GM23338 (cell line): ENCODE results near the gene AKR1B1. TPM values are rescaled to one million over a fixed set of nuclear protein-coding genes. Genes with fewer than 3 reads are reported as not detected.
A peak's percentile ranks its signal among the peaks of the same experiment; 100 is the strongest.

Experiments used
- ATAC-seq: fragments of 200-7000 bp; cut with Tn5 transposase; 3 replicates; pipeline ENCODE4 v1.9.1; 2020
- DNase-seq: peaks from one replicate; pipeline ENCODE4 v3.0.0-alpha.2; 2015; ENCODE audit warnings: low spot score
- H2AFZ ChIP-seq: fragments of 200-600 bp; sonication (generic); 2 replicates; pipeline ENCODE4 v1.8.0; 2016; ENCODE audit warnings: antibody characterized with exemption, mild to moderate bottlenecking, moderate library complexity
- H3F3A ChIP-seq: fragments of 200-600 bp; sonication (generic); replicated peaks from 2 replicates; pipeline ENCODE4 v1.8.0; 2017; ENCODE audit warnings: antibody characterized with exemption, mixed run types, low read depth
- H3K27ac ChIP-seq: fragments of 200-600 bp; sonication (generic); 2 replicates; pipeline ENCODE4 v1.6.1; 2016; ENCODE audit warnings: low read depth
- H3K27me3 ChIP-seq: fragments of 200-600 bp; sonication (generic); 2 replicates; pipeline ENCODE4 v1.8.0; 2016; ENCODE audit warnings: mild to moderate bottlenecking, mixed run types, moderate library complexity; ENCODE audit not compliant: insufficient read depth
- H3K36me3 ChIP-seq: fragments of 200-600 bp; sonication (generic); 2 replicates; pipeline ENCODE4 v1.8.0; 2016; ENCODE audit warnings: mild to moderate bottlenecking; ENCODE audit not compliant: insufficient read depth
- H3K4me1 ChIP-seq: fragments of 200-600 bp; sonication (generic); 2 replicates; pipeline ENCODE4 v1.8.0; 2016; ENCODE audit warnings: mild to moderate bottlenecking, moderate library complexity; ENCODE audit not compliant: insufficient read depth
- H3K4me2 ChIP-seq: fragments of 200-600 bp; sonication (generic); 2 replicates; pipeline ENCODE4 v1.7.1; 2017; ENCODE audit warnings: mixed run types
- H3K4me3 ChIP-seq: fragments of 200-600 bp; sonication (generic); 2 replicates; pipeline ENCODE4 v1.6.1; 2016; ENCODE audit warnings: mixed run types
- H3K79me2 ChIP-seq: fragments of 200-600 bp; sonication (generic); replicated peaks from 2 replicates; pipeline ENCODE4 v1.8.0; 2017; ENCODE audit warnings: mild to moderate bottlenecking; ENCODE audit not compliant: insufficient read depth
- H3K9me2 ChIP-seq: fragments of 200-600 bp; sonication (generic); 2 replicates; pipeline ENCODE4 v1.8.0; 2017; ENCODE audit not compliant: insufficient read depth
- H4K20me1 ChIP-seq: fragments of 200-600 bp; sonication (generic); replicated peaks from 2 replicates; pipeline ENCODE4 v1.8.0; 2017; ENCODE audit warnings: mild to moderate bottlenecking; ENCODE audit not compliant: insufficient read depth
- H3K27ac Mint-ChIP-seq: 2 replicates; pipeline ENCODE4 v1.8.0; 2020; ENCODE audit warnings: inconsistent platforms, mild to moderate bottlenecking, moderate library complexity, mixed read lengths
- H3K27me3 Mint-ChIP-seq: 3 replicates; pipeline ENCODE4 v1.8.0; 2022; ENCODE audit warnings: low read depth, mild to moderate bottlenecking, moderate library complexity, mixed read lengths, inconsistent platforms; ENCODE audit not compliant: insufficient read depth, poor library complexity
- H3K36me3 Mint-ChIP-seq: 3 replicates; pipeline ENCODE4 v1.8.0; 2021; ENCODE audit warnings: low read depth, mild to moderate bottlenecking, inconsistent platforms, moderate library complexity, mixed read lengths
- H3K4me1 Mint-ChIP-seq: 3 replicates; pipeline ENCODE4 v1.8.0; 2020; ENCODE audit warnings: mild to moderate bottlenecking, inconsistent platforms, mixed read lengths
- H3K4me3 Mint-ChIP-seq: 3 replicates; pipeline ENCODE4 v1.8.0; 2021; ENCODE audit warnings: moderate library complexity, mild to moderate bottlenecking, inconsistent platforms, mixed read lengths
- H3K9me3 Mint-ChIP-seq: 3 replicates; pipeline ENCODE4 v1.8.0; 2020; ENCODE audit warnings: moderate library complexity, mild to moderate bottlenecking, inconsistent platforms, mixed read lengths
- CREB1 ChIP-seq: fragments of 250-450 bp; sonication (Bioruptor Pico); IDR thresholded peaks from 2 replicates; pipeline ENCODE4 v1.5.0; 2020; ENCODE audit warnings: low read depth, mild to moderate bottlenecking, moderate library complexity
- EZH2 ChIP-seq: fragments of 200-600 bp; sonication (generic); IDR thresholded peaks from one replicate; pipeline ENCODE4 v1.8.0; 2017; ENCODE audit warnings: antibody characterized with exemption, mild to moderate bottlenecking, low read depth; ENCODE audit not compliant: unreplicated experiment
- EZH2phosphoT487 ChIP-seq: fragments of 200-600 bp; sonication (generic); IDR thresholded peaks from one replicate; pipeline ENCODE4 v1.8.1; 2018; ENCODE audit warnings: antibody characterized with exemption; ENCODE audit not compliant: unreplicated experiment
- JUNB ChIP-seq: IDR thresholded peaks from one replicate; pipeline ENCODE4 v1.6.1; 2016; ENCODE audit warnings: antibody characterized with exemption; ENCODE audit not compliant: unreplicated experiment
- NANOG ChIP-seq: IDR thresholded peaks from 2 replicates; pipeline ENCODE4 v1.6.1; 2016; ENCODE audit warnings: antibody characterized with exemption, borderline replicate concordance
- POLR2AphosphoS5 ChIP-seq: IDR thresholded peaks from 2 replicates; pipeline ENCODE4 v1.6.1; 2016; ENCODE audit warnings: antibody characterized with exemption, low read depth
- STAT1 ChIP-seq: IDR thresholded peaks from one replicate; pipeline ENCODE4 v1.6.1; 2016; ENCODE audit warnings: antibody characterized with exemption; ENCODE audit not compliant: unreplicated experiment
- ZNF114 ChIP-seq: fragments of 250-450 bp; sonication (Bioruptor Pico); IDR thresholded peaks from 2 replicates; pipeline ENCODE4 v1.5.0; 2020; ENCODE audit warnings: mild to moderate bottlenecking, moderate library complexity
- ZNF331 ChIP-seq: fragments of 250-450 bp; sonication (Bioruptor Pico); IDR thresholded peaks from 2 replicates; pipeline ENCODE4 v1.5.0; 2020; ENCODE audit warnings: low read depth, mild to moderate bottlenecking, moderate library complexity
- polyA plus RNA-seq: library from polyadenylated mRNA; unstranded; fragments of >200 nt; fragmentation: Nextera tagmentation; extraction: Ambion mirVana; gene quantifications from 2 replicates; pipeline ENCODE4 v1.2.1, GENCODE V29; 2016
- total RNA-seq: library from RNA; depleted of rRNA; stranded (reverse); fragments of >200 nt; shearing (Covaris generic); gene quantifications from 2 replicates; pipeline ENCODE4 v1.2.3, GENCODE V29; 2014
- TF ChIP-seq, protein P1 (sequence below): fragments of 250-450 bp; sonication (Bioruptor Pico); IDR thresholded peaks from 2 replicates; pipeline ENCODE4 v1.5.0; 2020; ENCODE audit warnings: mild to moderate bottlenecking, moderate library complexity
- TF ChIP-seq, protein P2 (sequence below): IDR thresholded peaks from one replicate; pipeline ENCODE4 v1.6.1; 2018; ENCODE audit warnings: antibody characterized with exemption; ENCODE audit not compliant: unreplicated experiment
- TF ChIP-seq, protein P3 (sequence below): IDR thresholded peaks from 2 replicates; pipeline ENCODE4 v1.6.1; 2016; ENCODE audit warnings: antibody characterized with exemption
- TF ChIP-seq, protein P4 (sequence below), 2 experiments: fragments of 200-600 bp in 1 of 2; sonication (generic) in 1 of 2; conservative IDR thresholded peaks; 2 replicates each; pipeline versions ENCODE4 v1.5.1 to v1.6.1; 2016 to 2017; ENCODE audit warnings: antibody characterized with exemption in 2 of 2, low read depth in 2 of 2, mild to moderate bottlenecking in 2 of 2, moderate library complexity in 1 of 2

Gene AKR1B1
- total and polyA plus RNA-seq, 2 experiments from 2014 or later = 132 to 154 TPM

DNA sequence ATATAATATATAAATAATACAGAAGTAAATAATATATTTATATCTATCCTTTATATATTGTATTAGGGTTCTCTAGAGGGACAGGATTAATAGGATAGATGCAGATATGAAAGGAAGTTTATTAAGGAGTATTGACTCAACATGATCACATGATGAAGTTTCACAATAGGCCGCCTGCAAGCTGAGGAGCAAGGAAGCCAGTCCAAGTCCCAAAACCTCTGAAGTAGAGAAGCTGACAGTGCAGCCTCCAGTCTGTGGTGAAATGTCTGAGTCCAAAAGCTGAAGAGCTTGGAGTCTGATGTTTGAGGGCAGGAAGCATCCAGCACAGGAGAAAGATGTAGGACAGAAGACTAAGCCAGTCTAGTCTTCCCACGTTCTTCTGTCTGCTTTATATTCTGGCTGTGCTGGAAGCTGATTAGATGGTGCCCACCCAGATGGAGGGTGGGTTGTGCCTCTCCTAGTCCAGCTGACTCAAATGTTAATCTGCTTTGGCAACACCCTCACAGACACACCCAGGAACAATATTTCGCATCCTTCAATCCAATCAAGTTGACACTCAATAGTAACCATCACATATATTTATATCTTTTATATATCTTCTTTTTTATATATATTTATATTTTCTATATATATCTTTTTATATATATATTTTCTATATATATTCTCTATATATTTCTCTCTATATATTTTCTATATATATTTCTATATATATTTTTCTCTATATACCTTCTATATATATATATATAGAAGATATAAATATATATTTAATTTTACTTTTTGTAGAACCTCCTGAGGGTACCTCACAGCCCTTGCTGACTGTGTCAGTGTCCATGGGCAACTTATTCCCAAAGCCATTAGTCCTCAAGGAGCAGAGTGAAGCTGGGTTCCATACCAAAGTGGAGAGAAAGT is 43.8 kb upstream of the AKR1B1 start:
- no peaks in the 10 kb centered on the region for H3K36me3 ChIP-seq
- H3K4me1 ChIP-seq = 0 out of 2 replicates have a peak, but pooled peaks cover 5% of the 10 kb centered on the region
- no peaks in the 10 kb centered on the region for H3K79me2 ChIP-seq
- Mint-ChIP-seq H3K27me3 (peaks cover 1% of the 10 kb centered on the region), H3K9me3 (no peaks in the 10 kb centered on the region), H3K36me3 (no peaks in the 10 kb centered on the region), H3K4me3 (no peak overlapping the region), H3K27ac (no peak overlapping the region), H3K4me1 (peaks cover 5% of the 10 kb centered on the region; the same call in 1 of the 3 replicates)
- H3K9me2 ChIP-seq = no peaks in the 10 kb centered on the region
- H3K4me2 ChIP-seq = no peak overlapping the region
- no peak overlapping the region for H3K4me3 ChIP-seq
- DNase-seq (no peak), ATAC-seq (no peak)
- no peak overlapping the region for H3K27ac ChIP-seq
- H2AFZ ChIP-seq = peak overlapping the region; percentile 24; the same call in 1 of the 2 replicates
- TF ChIP-seq STAT1 (no peak), EZH2phosphoT487 (no peak), ZNF331 (CRISPR knock-in tag) (no peak), EZH2 (no peak), JUNB (no peak), CREB1 (CRISPR knock-in tag) (no peak), POLR2AphosphoS5 (no peak), ZNF114 (no peak), NANOG (no peak)
- TF ChIP-seq, protein P1, sequence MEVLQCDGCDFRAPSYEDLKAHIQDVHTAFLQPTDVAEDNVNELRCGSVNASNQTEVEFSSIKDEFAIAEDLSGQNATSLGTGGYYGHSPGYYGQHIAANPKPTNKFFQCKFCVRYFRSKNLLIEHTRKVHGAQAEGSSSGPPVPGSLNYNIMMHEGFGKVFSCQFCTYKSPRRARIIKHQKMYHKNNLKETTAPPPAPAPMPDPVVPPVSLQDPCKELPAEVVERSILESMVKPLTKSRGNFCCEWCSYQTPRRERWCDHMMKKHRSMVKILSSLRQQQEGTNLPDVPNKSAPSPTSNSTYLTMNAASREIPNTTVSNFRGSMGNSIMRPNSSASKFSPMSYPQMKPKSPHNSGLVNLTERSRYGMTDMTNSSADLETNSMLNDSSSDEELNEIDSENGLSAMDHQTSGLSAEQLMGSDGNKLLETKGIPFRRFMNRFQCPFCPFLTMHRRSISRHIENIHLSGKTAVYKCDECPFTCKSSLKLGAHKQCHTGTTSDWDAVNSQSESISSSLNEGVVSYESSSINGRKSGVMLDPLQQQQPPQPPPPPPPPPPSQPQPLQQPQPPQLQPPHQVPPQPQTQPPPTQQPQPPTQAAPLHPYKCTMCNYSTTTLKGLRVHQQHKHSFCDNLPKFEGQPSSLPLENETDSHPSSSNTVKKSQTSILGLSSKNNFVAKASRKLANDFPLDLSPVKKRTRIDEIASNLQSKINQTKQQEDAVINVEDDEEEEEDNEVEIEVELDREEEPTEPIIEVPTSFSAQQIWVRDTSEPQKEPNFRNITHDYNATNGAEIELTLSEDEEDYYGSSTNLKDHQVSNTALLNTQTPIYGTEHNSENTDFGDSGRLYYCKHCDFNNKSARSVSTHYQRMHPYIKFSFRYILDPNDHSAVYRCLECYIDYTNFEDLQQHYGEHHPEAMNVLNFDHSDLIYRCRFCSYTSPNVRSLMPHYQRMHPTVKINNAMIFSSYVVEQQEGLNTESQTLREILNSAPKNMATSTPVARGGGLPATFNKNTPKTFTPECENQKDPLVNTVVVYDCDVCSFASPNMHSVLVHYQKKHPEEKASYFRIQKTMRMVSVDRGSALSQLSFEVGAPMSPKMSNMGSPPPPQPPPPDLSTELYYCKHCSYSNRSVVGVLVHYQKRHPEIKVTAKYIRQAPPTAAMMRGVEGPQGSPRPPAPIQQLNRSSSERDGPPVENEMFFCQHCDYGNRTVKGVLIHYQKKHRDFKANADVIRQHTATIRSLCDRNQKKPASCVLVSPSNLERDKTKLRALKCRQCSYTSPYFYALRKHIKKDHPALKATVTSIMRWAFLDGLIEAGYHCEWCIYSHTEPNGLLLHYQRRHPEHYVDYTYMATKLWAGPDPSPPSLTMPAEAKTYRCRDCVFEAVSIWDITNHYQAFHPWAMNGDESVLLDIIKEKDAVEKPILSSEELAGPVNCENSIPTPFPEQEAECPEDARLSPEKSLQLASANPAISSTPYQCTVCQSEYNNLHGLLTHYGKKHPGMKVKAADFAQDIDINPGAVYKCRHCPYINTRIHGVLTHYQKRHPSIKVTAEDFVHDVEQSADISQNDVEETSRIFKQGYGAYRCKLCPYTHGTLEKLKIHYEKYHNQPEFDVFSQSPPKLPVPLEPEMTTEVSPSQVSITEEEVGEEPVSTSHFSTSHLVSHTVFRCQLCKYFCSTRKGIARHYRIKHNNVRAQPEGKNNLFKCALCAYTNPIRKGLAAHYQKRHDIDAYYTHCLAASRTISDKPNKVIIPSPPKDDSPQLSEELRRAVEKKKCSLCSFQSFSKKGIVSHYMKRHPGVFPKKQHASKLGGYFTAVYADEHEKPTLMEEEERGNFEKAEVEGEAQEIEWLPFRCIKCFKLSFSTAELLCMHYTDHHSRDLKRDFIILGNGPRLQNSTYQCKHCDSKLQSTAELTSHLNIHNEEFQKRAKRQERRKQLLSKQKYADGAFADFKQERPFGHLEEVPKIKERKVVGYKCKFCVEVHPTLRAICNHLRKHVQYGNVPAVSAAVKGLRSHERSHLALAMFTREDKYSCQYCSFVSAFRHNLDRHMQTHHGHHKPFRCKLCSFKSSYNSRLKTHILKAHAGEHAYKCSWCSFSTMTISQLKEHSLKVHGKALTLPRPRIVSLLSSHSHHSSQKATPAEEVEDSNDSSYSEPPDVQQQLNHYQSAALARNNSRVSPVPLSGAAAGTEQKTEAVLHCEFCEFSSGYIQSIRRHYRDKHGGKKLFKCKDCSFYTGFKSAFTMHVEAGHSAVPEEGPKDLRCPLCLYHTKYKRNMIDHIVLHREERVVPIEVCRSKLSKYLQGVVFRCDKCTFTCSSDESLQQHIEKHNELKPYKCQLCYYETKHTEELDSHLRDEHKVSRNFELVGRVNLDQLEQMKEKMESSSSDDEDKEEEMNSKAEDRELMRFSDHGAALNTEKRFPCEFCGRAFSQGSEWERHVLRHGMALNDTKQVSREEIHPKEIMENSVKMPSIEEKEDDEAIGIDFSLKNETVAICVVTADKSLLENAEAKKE = no peak
- TF ChIP-seq, protein P2, sequence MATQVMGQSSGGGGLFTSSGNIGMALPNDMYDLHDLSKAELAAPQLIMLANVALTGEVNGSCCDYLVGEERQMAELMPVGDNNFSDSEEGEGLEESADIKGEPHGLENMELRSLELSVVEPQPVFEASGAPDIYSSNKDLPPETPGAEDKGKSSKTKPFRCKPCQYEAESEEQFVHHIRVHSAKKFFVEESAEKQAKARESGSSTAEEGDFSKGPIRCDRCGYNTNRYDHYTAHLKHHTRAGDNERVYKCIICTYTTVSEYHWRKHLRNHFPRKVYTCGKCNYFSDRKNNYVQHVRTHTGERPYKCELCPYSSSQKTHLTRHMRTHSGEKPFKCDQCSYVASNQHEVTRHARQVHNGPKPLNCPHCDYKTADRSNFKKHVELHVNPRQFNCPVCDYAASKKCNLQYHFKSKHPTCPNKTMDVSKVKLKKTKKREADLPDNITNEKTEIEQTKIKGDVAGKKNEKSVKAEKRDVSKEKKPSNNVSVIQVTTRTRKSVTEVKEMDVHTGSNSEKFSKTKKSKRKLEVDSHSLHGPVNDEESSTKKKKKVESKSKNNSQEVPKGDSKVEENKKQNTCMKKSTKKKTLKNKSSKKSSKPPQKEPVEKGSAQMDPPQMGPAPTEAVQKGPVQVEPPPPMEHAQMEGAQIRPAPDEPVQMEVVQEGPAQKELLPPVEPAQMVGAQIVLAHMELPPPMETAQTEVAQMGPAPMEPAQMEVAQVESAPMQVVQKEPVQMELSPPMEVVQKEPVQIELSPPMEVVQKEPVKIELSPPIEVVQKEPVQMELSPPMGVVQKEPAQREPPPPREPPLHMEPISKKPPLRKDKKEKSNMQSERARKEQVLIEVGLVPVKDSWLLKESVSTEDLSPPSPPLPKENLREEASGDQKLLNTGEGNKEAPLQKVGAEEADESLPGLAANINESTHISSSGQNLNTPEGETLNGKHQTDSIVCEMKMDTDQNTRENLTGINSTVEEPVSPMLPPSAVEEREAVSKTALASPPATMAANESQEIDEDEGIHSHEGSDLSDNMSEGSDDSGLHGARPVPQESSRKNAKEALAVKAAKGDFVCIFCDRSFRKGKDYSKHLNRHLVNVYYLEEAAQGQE = no peak
- TF ChIP-seq, protein P3, sequence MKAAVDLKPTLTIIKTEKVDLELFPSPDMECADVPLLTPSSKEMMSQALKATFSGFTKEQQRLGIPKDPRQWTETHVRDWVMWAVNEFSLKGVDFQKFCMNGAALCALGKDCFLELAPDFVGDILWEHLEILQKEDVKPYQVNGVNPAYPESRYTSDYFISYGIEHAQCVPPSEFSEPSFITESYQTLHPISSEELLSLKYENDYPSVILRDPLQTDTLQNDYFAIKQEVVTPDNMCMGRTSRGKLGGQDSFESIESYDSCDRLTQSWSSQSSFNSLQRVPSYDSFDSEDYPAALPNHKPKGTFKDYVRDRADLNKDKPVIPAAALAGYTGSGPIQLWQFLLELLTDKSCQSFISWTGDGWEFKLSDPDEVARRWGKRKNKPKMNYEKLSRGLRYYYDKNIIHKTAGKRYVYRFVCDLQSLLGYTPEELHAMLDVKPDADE = no peak
- TF ChIP-seq, protein P4, sequence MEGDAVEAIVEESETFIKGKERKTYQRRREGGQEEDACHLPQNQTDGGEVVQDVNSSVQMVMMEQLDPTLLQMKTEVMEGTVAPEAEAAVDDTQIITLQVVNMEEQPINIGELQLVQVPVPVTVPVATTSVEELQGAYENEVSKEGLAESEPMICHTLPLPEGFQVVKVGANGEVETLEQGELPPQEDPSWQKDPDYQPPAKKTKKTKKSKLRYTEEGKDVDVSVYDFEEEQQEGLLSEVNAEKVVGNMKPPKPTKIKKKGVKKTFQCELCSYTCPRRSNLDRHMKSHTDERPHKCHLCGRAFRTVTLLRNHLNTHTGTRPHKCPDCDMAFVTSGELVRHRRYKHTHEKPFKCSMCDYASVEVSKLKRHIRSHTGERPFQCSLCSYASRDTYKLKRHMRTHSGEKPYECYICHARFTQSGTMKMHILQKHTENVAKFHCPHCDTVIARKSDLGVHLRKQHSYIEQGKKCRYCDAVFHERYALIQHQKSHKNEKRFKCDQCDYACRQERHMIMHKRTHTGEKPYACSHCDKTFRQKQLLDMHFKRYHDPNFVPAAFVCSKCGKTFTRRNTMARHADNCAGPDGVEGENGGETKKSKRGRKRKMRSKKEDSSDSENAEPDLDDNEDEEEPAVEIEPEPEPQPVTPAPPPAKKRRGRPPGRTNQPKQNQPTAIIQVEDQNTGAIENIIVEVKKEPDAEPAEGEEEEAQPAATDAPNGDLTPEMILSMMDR (conservative IDR thresholded peaks at IDR 0.05; ENCODE audit: low read depth in 2 of 2) = no peak
- no peaks in the 10 kb centered on the region for H3F3A ChIP-seq
- H3K27me3 ChIP-seq = no peaks in the 10 kb centered on the region
- no peaks in the 10 kb centered on the region for H4K20me1 ChIP-seq
